HepG2 (cell line): Measurements from ENCODE around the gene EFCAB8. TPM values are rescaled to one million over a fixed set of nuclear protein-coding genes. Genes with fewer than 3 reads are reported as not detected.

Experiments
- AHDC1 ChIP-seq: sonication (generic); formaldehyde crosslinking; IDR thresholded peaks from 2 replicates; pipeline ENCODE4 v1.5.1; 2020; ENCODE audit warnings: mild to moderate bottlenecking, missing genetic modification reagents, borderline replicate concordance
- HNRNPUL1 ChIP-seq: fragments of 200-400 bp; formaldehyde crosslinking; IDR thresholded peaks from 2 replicates; pipeline ENCODE4 v1.6.1; 2017; ENCODE audit warnings: low read depth, mild to moderate bottlenecking, low read length, moderate library complexity
- LCORL ChIP-seq, 2 experiments: fragments of 450-650 bp in 1 of 2; sonication (generic) in 1 of 2; formaldehyde crosslinking in 1 of 2; IDR thresholded peaks; 2 replicates each; pipeline versions ENCODE4 v1.5.0 to v1.6.1; 2017 to 2020; ENCODE audit warnings: antibody characterized with exemption in 1 of 2, missing genetic modification reagents in 1 of 2
- MTA1 ChIP-seq: sonication (generic); formaldehyde crosslinking; IDR thresholded peaks from 2 replicates; pipeline ENCODE4 v1.4.0; 2020; ENCODE audit warnings: missing genetic modification reagents, mild to moderate bottlenecking, borderline replicate concordance
- NFRKB ChIP-seq: fragments of 450-650 bp; IDR thresholded peaks from 2 replicates; pipeline ENCODE4 v1.6.1; 2017
- NR2F6 ChIP-seq, 2 experiments: IDR thresholded peaks; 2 replicates each; pipeline ENCODE4 v1.6.1; 2016; ENCODE audit warnings: antibody characterized with exemption in 1 of 2, mild to moderate bottlenecking in 1 of 2
- RERE ChIP-seq: IDR thresholded peaks from 2 replicates; pipeline ENCODE4 v1.6.1; 2016; ENCODE audit warnings: low read depth, missing genetic modification reagents, missing compliant biosample characterization
- ZNF138 ChIP-seq: sonication (generic); formaldehyde crosslinking; IDR thresholded peaks from 2 replicates; pipeline ENCODE4 v1.5.0; 2020; ENCODE audit warnings: mild to moderate bottlenecking, low read depth, missing genetic modification reagents
- ZNF530 ChIP-seq: sonication (generic); formaldehyde crosslinking; IDR thresholded peaks from 2 replicates; pipeline ENCODE4 v1.5.0; 2020; ENCODE audit warnings: low read depth, mild to moderate bottlenecking, missing genetic modification reagents
- ZNF609 ChIP-seq: sonication (generic); formaldehyde crosslinking; IDR thresholded peaks from 2 replicates; pipeline ENCODE4 v1.4.0; 2020; ENCODE audit warnings: mild to moderate bottlenecking, missing genetic modification reagents, borderline replicate concordance
- ZNF672 ChIP-seq: sonication (generic); formaldehyde crosslinking; IDR thresholded peaks from 2 replicates; pipeline ENCODE4 v1.8.1; 2022; ENCODE audit warnings: missing genetic modification reagents
- polyA plus RNA-seq, 8 experiments: library from polyadenylated mRNA; depleted of rRNA in 3 of 8; stranded (reverse) in 7 of 8; unstranded in 1 of 8; fragments of >200 nt; fragmentation: Illumina TruSeq in 4 of 8; extraction: Trizol in 4 of 8; gene quantifications; 2 replicates each; pipeline versions ENCODE4 v1.2.1 to v1.2.3, GENCODE V29; 2011 to 2016; ENCODE audit warnings: low read depth in 4 of 8, missing spikeins in 1 of 8, mixed read lengths in 1 of 8; ENCODE audit not compliant: insufficient read depth in 1 of 8
- total RNA-seq, 5 experiments: library from RNA; depleted of rRNA; stranded (reverse); fragments of >200 nt; fragmentation: Illumina TruSeq; extraction: Trizol; gene quantifications; 2 replicates each; pipeline ENCODE4 v1.2.3, GENCODE V29; 2016; ENCODE audit warnings: low read depth in 1 of 5

The EFCAB8 gene
- total and polyA plus RNA-seq, 2 of the 13 experiments (the other 11 are each of a cell fraction or from before 2014, with no cell fraction given), result 0.15 to 0.22 TPM

GRCh38 chr20:33005908-33006775 is 147.4 kb downstream of the EFCAB8 start (continued):
- TF ChIP-seq RERE (CRISPR knock-in tag) (peak; percentile 92), NFRKB (no peak), ZNF672 (CRISPR knock-in tag) (no peak), AHDC1 (CRISPR knock-in tag) (peak; percentile 95; the same call in 1 of the 2 replicates), ZNF609 (CRISPR knock-in tag) (peak; percentile 98), ZNF530 (CRISPR knock-in tag) (no peak), MTA1 (CRISPR knock-in tag) (peak; percentile 96), NR2F6 (IDR thresholded peaks at IDR 0.05) (peak; percentile 91), NR2F6 (CRISPR knock-in tag; IDR thresholded peaks at IDR 0.05) (peak; percentile 97), LCORL (IDR thresholded peaks at IDR 0.05) (no peak), LCORL (CRISPR knock-in tag; IDR thresholded peaks at IDR 0.05) (peak; percentile 99), HNRNPUL1 (no peak), ZNF138 (CRISPR knock-in tag) (0 out of 2 replicates have a peak, but pooled peaks have one; percentile 17)
